HG03196 (cell line): ENCODE measurements around the gene NOXRED1.
"Not testable (repeated sequence)": the region's sequence is repeated elsewhere in the genome, so short reads cannot be mapped to it uniquely, and the experiment has no call there.

ENCODE experiments used
- ATAC-seq: cut with Tn5 transposase; IDR thresholded peaks from one replicate; pipeline ENCODE4 v1.9.1; 2021; ENCODE audit not compliant: unreplicated experiment

Gene NOXRED1

GRCh38 chr14:77415403-77416030 is 7.8 kb downstream of the NOXRED1 start:
- ATAC-seq, result not testable (repeated sequence)

GRCh38 chr14:77409131-77409533 is 14.2 kb downstream of the NOXRED1 start:
- ATAC-seq, result no peak

GRCh38 chr14:77407158-77407557 is 16.2 kb downstream of the NOXRED1 start:
- no peak for ATAC-seq

GRCh38 chr14:77406718-77407117 is 16.6 kb downstream of the NOXRED1 start:
- no peak for ATAC-seq

- ATAC-seq, result no peak
These were observed 17.2 kb downstream of the NOXRED1 start for GRCh38 chr14:77406086-77406485.

- ATAC-seq, result no peak
These were observed 19.6 kb downstream of the NOXRED1 start for GRCh38 chr14:77403768-77404167.

- ATAC-seq, result no peak
These were observed 23.1 kb downstream of the NOXRED1 start for GRCh38 chr14:77400216-77400615.

- ATAC-seq, result no peak
These were observed 33.1 kb downstream of the NOXRED1 start for GRCh38 chr14:77390188-77390587.

GRCh38 chr14:77378701-77379100 is 44.6 kb downstream of the NOXRED1 start:
- ATAC-seq, result no peak

GRCh38 chr14:77377502-77377844 is 45.9 kb downstream of the NOXRED1 start:
- no peak for ATAC-seq

GRCh38 chr14:77376771-77377501 is 46.4 kb downstream of the NOXRED1 start, which contains the start of the genes SAMD15 and TMED8:
Gene SAMD15, plus strand, starts transcription at chr14:77377379. Its CDS starts 40 bp downstream, at chr14:77377419.
Gene TMED8, minus strand, starts transcription at chr14:77377094. Its CDS starts 41 bp downstream, at chr14:77377053.
- ATAC-seq, result peak; percentile 82

GRCh38 chr14:77375973-77376770 is 47.2 kb downstream of the NOXRED1 start:
- ATAC-seq, result peak; percentile 7

GRCh38 chr14:77375164-77375950 is 48.0 kb downstream of the NOXRED1 start:
- ATAC-seq, result no peak

- ATAC-seq, result peak; percentile 47
These were observed 51.0 kb downstream of the NOXRED1 start for GRCh38 chr14:77372304-77372841.

- ATAC-seq, result no peak
These were observed 54.0 kb downstream of the NOXRED1 start for GRCh38 chr14:77369285-77369684.

- peak; percentile 49 for ATAC-seq
These were observed 59.2 kb downstream of the NOXRED1 start for GRCh38 chr14:77364146-77364545.

GRCh38 chr14:77359626-77360025 is 63.7 kb downstream of the NOXRED1 start:
- no peak for ATAC-seq

- no peak for ATAC-seq
These were observed 66.4 kb downstream of the NOXRED1 start for GRCh38 chr14:77356899-77357298.

- ATAC-seq, result no peak
These were observed 67.5 kb downstream of the NOXRED1 start for GRCh38 chr14:77355811-77356210.

GRCh38 chr14:77353469-77354141 is 69.7 kb downstream of the NOXRED1 start:
- no peak for ATAC-seq
